Activated CD8-positive, alpha-beta T cell treated with anti-CD3 and anti-CD28 coated beads for 36 hours (primary cell): ENCODE results near the gene SLF1. TPM values are rescaled to one million over a fixed set of nuclear protein-coding genes. Genes with fewer than 3 reads are reported as not detected.

ENCODE experiments used
- ATAC-seq: fragments of 200-7000 bp; cut with Tn5 transposase; one replicate; pipeline ENCODE4 v1.10.0; 2021; ENCODE audit warnings: mild to moderate bottlenecking, moderate library complexity
- CTCF ChIA-PET: fragments of 350-600 bp; sonication (Branson Sonifier 250); formaldehyde crosslinking; loops from one replicate; lab custom pipeline; 2021; ENCODE audit warnings: antibody characterized with exemption; lab: Charles Lee
- POLR2A ChIA-PET: fragments of 350-600 bp; sonication (Branson Sonifier 250); formaldehyde crosslinking; loops from one replicate; lab custom pipeline; 2021; ENCODE audit warnings: antibody characterized with exemption; lab: Charles Lee
- DNase-seq: peaks from one replicate; pipeline ENCODE4 v3.0.0-alpha.2; 2020
- H3K27ac Mint-ChIP-seq: one replicate; pipeline ENCODE4 v1.8.0; 2021; ENCODE audit warnings: mild to moderate bottlenecking, mixed read lengths
- H3K27me3 Mint-ChIP-seq: one replicate; pipeline ENCODE4 v1.8.0; 2021; ENCODE audit warnings: mixed read lengths
- H3K36me3 Mint-ChIP-seq: one replicate; pipeline ENCODE4 v1.8.0; 2021; ENCODE audit warnings: low read depth, mixed read lengths
- H3K4me1 Mint-ChIP-seq: one replicate; pipeline ENCODE4 v1.8.0; 2021; ENCODE audit warnings: low read depth, mixed read lengths
- H3K4me3 Mint-ChIP-seq: one replicate; pipeline ENCODE4 v1.8.0; 2021; ENCODE audit warnings: mild to moderate bottlenecking, moderate library complexity, mixed read lengths
- H3K9me3 Mint-ChIP-seq: one replicate; pipeline ENCODE4 v1.8.0; 2021; ENCODE audit warnings: mixed read lengths
- intact Hi-C: fragments of 100-400 bp; cut with micrococcal nuclease; formaldehyde crosslinking; loops from one replicate; pipeline ENCODE4 v1.10.0; 2022
- total RNA-seq, 2 experiments: library from RNA; stranded (reverse); gene quantifications; one replicate each; pipeline ENCODE4 v1.2.3, GENCODE V29; 2021
- TF ChIP-seq, protein P1 (sequence below): fragments of 200-600 bp; IDR thresholded peaks from one replicate; pipeline ENCODE4 v1.8.0; 2022; ENCODE audit warnings: antibody characterized with exemption, mild to moderate bottlenecking

Gene SLF1
- total RNA-seq, 2 experiments from 2014 or later: 11.5 to 14.5 TPM

DNA sequence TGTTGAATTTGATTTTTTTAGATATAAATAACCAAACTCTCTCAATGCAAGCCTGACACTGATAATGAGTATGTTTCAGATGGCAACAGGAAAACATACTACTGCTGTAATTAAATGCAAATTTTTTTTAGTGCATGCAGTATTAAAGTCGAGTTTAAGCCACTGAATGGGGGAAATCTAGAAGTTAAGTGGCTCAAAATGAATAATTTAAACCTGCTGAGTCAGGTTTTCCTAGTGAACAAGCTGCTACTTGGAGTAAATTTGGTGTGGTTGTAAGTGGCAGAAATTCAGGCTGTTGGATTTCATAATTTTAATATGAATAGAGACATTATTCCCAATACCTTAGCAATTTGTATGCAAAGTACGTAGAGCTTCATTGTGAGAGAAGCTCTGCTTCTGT, 121.8 kb downstream of the SLF1 start:
- POLR2A ChIA-PET: no interaction called here
- Mint-ChIP-seq H3K36me3 (no peaks in the 10 kb centered on the region), H3K4me3 (no peak overlapping the region), H3K27me3 (no peaks in the 10 kb centered on the region), H3K27ac (no peak overlapping the region), H3K9me3 (no peaks in the 10 kb centered on the region), H3K4me1 (no peaks in the 10 kb centered on the region)
- TF ChIP-seq, protein P1, sequence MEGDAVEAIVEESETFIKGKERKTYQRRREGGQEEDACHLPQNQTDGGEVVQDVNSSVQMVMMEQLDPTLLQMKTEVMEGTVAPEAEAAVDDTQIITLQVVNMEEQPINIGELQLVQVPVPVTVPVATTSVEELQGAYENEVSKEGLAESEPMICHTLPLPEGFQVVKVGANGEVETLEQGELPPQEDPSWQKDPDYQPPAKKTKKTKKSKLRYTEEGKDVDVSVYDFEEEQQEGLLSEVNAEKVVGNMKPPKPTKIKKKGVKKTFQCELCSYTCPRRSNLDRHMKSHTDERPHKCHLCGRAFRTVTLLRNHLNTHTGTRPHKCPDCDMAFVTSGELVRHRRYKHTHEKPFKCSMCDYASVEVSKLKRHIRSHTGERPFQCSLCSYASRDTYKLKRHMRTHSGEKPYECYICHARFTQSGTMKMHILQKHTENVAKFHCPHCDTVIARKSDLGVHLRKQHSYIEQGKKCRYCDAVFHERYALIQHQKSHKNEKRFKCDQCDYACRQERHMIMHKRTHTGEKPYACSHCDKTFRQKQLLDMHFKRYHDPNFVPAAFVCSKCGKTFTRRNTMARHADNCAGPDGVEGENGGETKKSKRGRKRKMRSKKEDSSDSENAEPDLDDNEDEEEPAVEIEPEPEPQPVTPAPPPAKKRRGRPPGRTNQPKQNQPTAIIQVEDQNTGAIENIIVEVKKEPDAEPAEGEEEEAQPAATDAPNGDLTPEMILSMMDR: no peak
- DNase-seq (no peak), ATAC-seq (no peak)
- CTCF ChIA-PET: interaction anchor here (1.6 kb wide), 1 partner anchor 216 kb away, joined by 5 read pairs; no protein-coding TSS in a partner anchor
- intact Hi-C loops: no loop called here

DNA sequence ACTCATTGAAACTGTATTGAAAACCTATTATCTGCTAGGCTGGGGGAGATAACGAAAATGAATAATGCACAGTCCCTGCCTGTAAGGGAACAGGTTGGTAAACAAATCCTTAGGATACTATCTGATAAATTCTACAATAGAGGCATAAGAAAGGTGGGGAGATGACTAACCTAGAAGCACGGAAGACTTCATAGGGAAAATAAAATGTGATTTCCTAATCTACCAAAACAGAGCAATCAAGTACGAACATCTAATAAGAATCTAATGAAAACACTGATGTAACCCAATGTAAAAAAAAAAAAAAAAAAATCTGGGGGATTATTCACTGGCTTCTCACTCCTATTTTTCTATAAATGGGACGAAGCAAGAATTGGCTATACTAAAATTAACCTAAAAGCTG, 124.4 kb downstream of the SLF1 start:
- intact Hi-C loops: no loop called here
- Mint-ChIP-seq H3K9me3 (no peaks in the 10 kb centered on the region), H3K27ac (no peak overlapping the region), H3K36me3 (no peaks in the 10 kb centered on the region), H3K27me3 (no peaks in the 10 kb centered on the region), H3K4me1 (peaks cover 7% of the 10 kb centered on the region), H3K4me3 (no peak overlapping the region)
- ChIA-PET CTCF (interaction anchor here (0.6 kb wide), 1 partner anchor 281 kb away, joined by 3 read pairs; no protein-coding TSS in a partner anchor), POLR2A (no interaction called here)
- DNase-seq (no peak), ATAC-seq (no peak)
- TF ChIP-seq, protein P1: no peak

DNA sequence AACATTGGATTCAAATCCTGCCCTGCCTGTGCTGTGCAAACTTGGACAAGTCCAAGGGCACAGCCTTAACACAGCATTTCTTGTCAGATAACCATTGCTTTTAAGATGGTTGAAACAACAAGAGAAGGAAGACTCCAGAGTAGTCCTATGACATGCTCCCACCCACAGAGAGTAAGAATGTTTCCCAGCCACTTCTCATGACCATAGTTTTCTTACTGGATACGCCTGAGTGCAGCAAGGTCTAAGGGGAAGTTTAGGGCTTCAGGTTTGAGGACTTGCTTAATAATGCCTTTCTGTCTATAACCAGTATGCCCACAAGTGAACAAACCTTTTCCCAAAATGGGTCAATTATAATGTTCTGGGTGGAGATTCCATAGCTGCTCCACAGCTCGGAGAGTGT, 126.4 kb downstream of the SLF1 start:
- CTCF ChIA-PET: no interaction called here
- DNase-seq (no peak), ATAC-seq (no peak)
- intact Hi-C loops: no loop called here
- POLR2A ChIA-PET: no interaction called here
- TF ChIP-seq, protein P1: no peak
- Mint-ChIP-seq H3K4me1 (peaks cover 13% of the 10 kb centered on the region), H3K4me3 (no peak overlapping the region), H3K36me3 (no peaks in the 10 kb centered on the region), H3K27me3 (no peaks in the 10 kb centered on the region), H3K27ac (no peak overlapping the region), H3K9me3 (no peaks in the 10 kb centered on the region)

DNA sequence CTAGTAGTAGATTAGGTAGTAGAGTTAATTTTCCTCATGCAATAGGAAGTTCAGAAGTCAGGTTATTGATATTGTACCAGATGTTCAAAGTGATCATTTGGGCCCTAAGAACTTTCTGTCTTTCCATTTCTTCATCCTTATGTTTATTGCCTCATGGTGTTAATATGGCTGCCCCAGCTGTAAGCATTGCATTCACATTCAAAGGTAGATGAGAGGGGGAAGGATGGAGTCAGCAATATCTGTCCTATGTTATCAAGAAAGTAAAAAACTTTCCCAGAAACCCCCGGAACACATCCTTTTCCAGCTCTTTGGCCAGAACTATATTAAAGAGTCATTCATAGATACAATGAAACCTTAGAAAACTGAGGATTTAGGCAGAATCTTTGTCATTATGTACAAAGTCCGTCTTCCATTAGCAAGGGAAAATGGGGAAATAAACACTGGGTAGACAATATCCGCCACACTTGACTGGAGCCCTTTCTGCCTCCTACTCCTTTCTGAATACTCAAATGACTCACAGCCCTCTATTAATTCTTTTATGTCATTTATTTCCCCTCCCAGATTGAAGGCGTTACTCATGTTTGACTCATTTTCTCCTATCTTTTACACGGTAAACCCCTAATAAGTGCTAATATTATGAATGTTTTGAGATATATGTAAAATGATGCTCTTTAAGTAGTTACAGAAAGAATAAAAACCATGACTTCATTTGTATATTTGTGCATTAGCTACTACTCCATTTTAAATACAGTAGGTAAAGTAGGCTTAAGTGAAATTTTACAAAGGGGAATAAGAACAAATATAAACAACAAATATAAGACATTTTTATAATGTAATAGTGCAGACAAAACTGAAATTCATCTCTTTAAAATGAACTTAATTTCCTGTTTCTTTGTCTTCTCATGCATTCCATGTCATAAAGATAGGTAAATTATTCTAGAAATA, 127.6 kb downstream of the SLF1 start:
- no peaks in the 10 kb centered on the region for H3K27me3 Mint-ChIP-seq
- H3K4me3 Mint-ChIP-seq: no peak overlapping the region
- DNase-seq (no peak), ATAC-seq (no peak)
- intact Hi-C loops: no loop called here
- no peaks in the 10 kb centered on the region for H3K36me3 Mint-ChIP-seq
- TF ChIP-seq, protein P1: no peak
- peaks cover 13% of the 10 kb centered on the region for H3K4me1 Mint-ChIP-seq
- no peak overlapping the region for H3K27ac Mint-ChIP-seq
- POLR2A ChIA-PET: interaction anchor here (0.6 kb wide), 1 partner anchor 98 kb away, joined by 3 read pairs; no protein-coding TSS in a partner anchor
- CTCF ChIA-PET: interaction anchor here (2.4 kb wide), 1 partner anchor 8 kb away, joined by 16 read pairs; no protein-coding TSS in a partner anchor
- no peaks in the 10 kb centered on the region for H3K9me3 Mint-ChIP-seq

DNA sequence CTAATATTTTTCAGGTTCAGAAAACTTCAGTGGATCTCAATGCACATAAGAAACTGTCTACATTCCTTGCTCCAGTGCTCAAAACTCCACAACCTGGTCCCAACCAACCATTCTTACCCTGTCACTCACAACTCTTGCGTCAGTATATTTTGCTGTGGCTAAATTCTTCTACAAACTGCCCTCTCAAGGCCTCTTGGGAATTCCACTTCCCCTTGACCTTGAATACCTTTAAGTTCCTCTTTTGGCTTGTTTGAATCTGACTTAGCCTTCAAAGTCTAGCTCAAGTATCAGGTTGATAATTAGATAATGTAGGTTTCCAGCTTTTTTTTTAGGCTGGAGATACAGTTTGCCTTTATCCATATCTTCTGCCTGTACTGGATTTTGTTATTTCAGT, 128.3 kb downstream of the SLF1 start:
- TF ChIP-seq, protein P1: no peak
- POLR2A ChIA-PET: interaction anchor here (0.6 kb wide), 1 partner anchor 97 kb away, joined by 3 read pairs; no protein-coding TSS in a partner anchor
- H3K27ac Mint-ChIP-seq: no peak overlapping the region
- no peak for DNase-seq
- H3K36me3 Mint-ChIP-seq: no peaks in the 10 kb centered on the region
- ATAC-seq: no peak
- no peak overlapping the region for H3K4me3 Mint-ChIP-seq
- H3K27me3 Mint-ChIP-seq: no peaks in the 10 kb centered on the region
- H3K4me1 Mint-ChIP-seq: peaks cover 13% of the 10 kb centered on the region
- H3K9me3 Mint-ChIP-seq: no peaks in the 10 kb centered on the region
- CTCF ChIA-PET: interaction anchor here (0.9 to 2.4 kb wide), 2 partner anchors 8 to 16 kb away, joined by 3 to 16 read pairs; no protein-coding TSS in a partner anchor
- intact Hi-C loops: no loop called here
